GM18858 (cell line): ENCODE data around the gene PNRC1.
"Not testable (repeated sequence)": the region's sequence is repeated elsewhere in the genome, so short reads cannot be mapped to it uniquely, and the experiment has no call there.

Source experiments
- ATAC-seq: cut with Tn5 transposase; IDR thresholded peaks from one replicate; pipeline ENCODE4 v1.9.1; 2021; ENCODE audit not compliant: unreplicated experiment

PNRC1 gene

GRCh38 chr6:89058627-89059026, 21.9 kb upstream of the PNRC1 start:
- ATAC-seq = no peak

GRCh38 chr6:89059227-89059626, 21.3 kb upstream of the PNRC1 start:
- ATAC-seq = no peak

GRCh38 chr6:89063881-89064280, 16.7 kb upstream of the PNRC1 start:
- no peak for ATAC-seq

GRCh38 chr6:89064931-89065330, 15.6 kb upstream of the PNRC1 start:
- not testable (repeated sequence) for ATAC-seq

- ATAC-seq = not testable (repeated sequence)
These were observed 14.4 kb upstream of the PNRC1 start for GRCh38 chr6:89066121-89066520.

- no peak for ATAC-seq
These were observed 13.5 kb upstream of the PNRC1 start for GRCh38 chr6:89066940-89067646.

GRCh38 chr6:89067796-89068195, 12.8 kb upstream of the PNRC1 start:
- no peak for ATAC-seq

- ATAC-seq = no peak
These were observed 11.9 kb upstream of the PNRC1 start for GRCh38 chr6:89068695-89069094.

GRCh38 chr6:89069536-89070163, 10.9 kb upstream of the PNRC1 start:
- ATAC-seq = no peak

- no peak for ATAC-seq
These were observed 9.5 kb upstream of the PNRC1 start for GRCh38 chr6:89071036-89071435.

- no peak for ATAC-seq
These were observed 7.4 kb upstream of the PNRC1 start for GRCh38 chr6:89073014-89073620.

- ATAC-seq = no peak
These were observed 6.7 kb upstream of the PNRC1 start for GRCh38 chr6:89073840-89074239.

- no peak for ATAC-seq
These were observed 878 bp upstream of the PNRC1 start for GRCh38 chr6:89079511-89080234.

- no peak for ATAC-seq
These were observed 525 bp downstream of the PNRC1 start for GRCh38 chr6:89081129-89081422.

- ATAC-seq = peak; percentile 35
These were observed 1.1 kb downstream of the PNRC1 start for GRCh38 chr6:89081423-89082322.

GRCh38 chr6:89082486-89082891, 1.9 kb downstream of the PNRC1 start:
- ATAC-seq = no peak

GRCh38 chr6:89084542-89084941, 4.0 kb downstream of the PNRC1 start:
- ATAC-seq = no peak

GRCh38 chr6:89084954-89085353, 4.4 kb downstream of the PNRC1 start:
- ATAC-seq = no peak

- ATAC-seq = no peak
These were observed 5.1 kb downstream of the PNRC1 start for GRCh38 chr6:89085409-89086205.

- no peak for ATAC-seq
These were observed 7.3 kb downstream of the PNRC1 start for GRCh38 chr6:89087881-89088280.
